Brain microvascular endothelial cell (primary cell): ENCODE data around the gene MYO3B.
"Not testable (repeated sequence)": the region's sequence is repeated elsewhere in the genome, so short reads cannot be mapped to it uniquely, and the experiment has no call there.

Source experiments
- DNase-seq: peaks from one replicate; pipeline ENCODE4 v3.0.0-alpha.2; 2020
- H3K27ac ChIP-seq: fragments of 250-450 bp; sonication (Bioruptor Pico); 2 replicates; pipeline ENCODE4 v1.5.1; 2020; ENCODE audit warnings: mild to moderate bottlenecking, moderate library complexity
- H3K27me3 ChIP-seq: fragments of 250-450 bp; sonication (Bioruptor Pico); replicated peaks from 2 replicates; pipeline ENCODE4 v1.5.1; 2020; ENCODE audit warnings: mild to moderate bottlenecking
- H3K36me3 ChIP-seq: fragments of 250-450 bp; sonication (Bioruptor Pico); replicated peaks from 2 replicates; pipeline ENCODE4 v1.5.1; 2020; ENCODE audit warnings: mild to moderate bottlenecking
- H3K4me3 ChIP-seq: 2 replicates; pipeline ENCODE4 v1.5.1; 2011; ENCODE audit warnings: low read depth, mild to moderate bottlenecking, control low read depth, low read length, moderate library complexity
- in situ Hi-C: cut with HindIII; loops from 2 replicates; pipeline ENCODE4 v1.10.0; 2017; ENCODE audit warnings: low sequenced_read_pairs, low pct_ligation_motif_present
- TF ChIP-seq, protein P1 (sequence below): IDR thresholded peaks from 2 replicates; pipeline ENCODE4 v1.5.1; 2011; ENCODE audit warnings: low read depth, mild to moderate bottlenecking, moderate library complexity, low read length, control low read depth, inconsistent platforms; ENCODE audit errors: missing control alignments

The MYO3B gene

GRCh38 chr2:170423919-170424318 is 246.0 kb downstream of the MYO3B start:
- DNase-seq = no peak

GRCh38 chr2:170425281-170425751 is 247.4 kb downstream of the MYO3B start:
- in situ Hi-C loops = no loop called here
- no peak for DNase-seq

More at GRCh38 chr2:170423919-170424318, 246.0 kb downstream of the MYO3B start:
- in situ Hi-C loops = loop anchor here (25.0 kb wide), 2 partner anchors 288 to 388 kb away; partner anchors contain the start of genes GAD1 and SP5
- H3K27me3 ChIP-seq = no peaks in the 10 kb centered on the region
- no peak overlapping the region for H3K4me3 ChIP-seq
- H3K27ac ChIP-seq = no peak overlapping the region
- no peaks in the 10 kb centered on the region for H3K36me3 ChIP-seq
- TF ChIP-seq, protein P1, sequence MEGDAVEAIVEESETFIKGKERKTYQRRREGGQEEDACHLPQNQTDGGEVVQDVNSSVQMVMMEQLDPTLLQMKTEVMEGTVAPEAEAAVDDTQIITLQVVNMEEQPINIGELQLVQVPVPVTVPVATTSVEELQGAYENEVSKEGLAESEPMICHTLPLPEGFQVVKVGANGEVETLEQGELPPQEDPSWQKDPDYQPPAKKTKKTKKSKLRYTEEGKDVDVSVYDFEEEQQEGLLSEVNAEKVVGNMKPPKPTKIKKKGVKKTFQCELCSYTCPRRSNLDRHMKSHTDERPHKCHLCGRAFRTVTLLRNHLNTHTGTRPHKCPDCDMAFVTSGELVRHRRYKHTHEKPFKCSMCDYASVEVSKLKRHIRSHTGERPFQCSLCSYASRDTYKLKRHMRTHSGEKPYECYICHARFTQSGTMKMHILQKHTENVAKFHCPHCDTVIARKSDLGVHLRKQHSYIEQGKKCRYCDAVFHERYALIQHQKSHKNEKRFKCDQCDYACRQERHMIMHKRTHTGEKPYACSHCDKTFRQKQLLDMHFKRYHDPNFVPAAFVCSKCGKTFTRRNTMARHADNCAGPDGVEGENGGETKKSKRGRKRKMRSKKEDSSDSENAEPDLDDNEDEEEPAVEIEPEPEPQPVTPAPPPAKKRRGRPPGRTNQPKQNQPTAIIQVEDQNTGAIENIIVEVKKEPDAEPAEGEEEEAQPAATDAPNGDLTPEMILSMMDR = no peak

GRCh38 chr2:170428868-170429267 is 250.9 kb downstream of the MYO3B start:
- H3K36me3 ChIP-seq = no peaks in the 10 kb centered on the region
- DNase-seq = no peak
- in situ Hi-C loops = no loop called here
- H3K4me3 ChIP-seq = no peak overlapping the region
- H3K27me3 ChIP-seq = no peaks in the 10 kb centered on the region
- TF ChIP-seq, protein P1 = no peak
- no peak overlapping the region for H3K27ac ChIP-seq

More at GRCh38 chr2:170425281-170425751, 247.4 kb downstream of the MYO3B start:
- Histone ChIP-seq H3K27me3 (no peaks in the 10 kb centered on the region), H3K36me3 (no peaks in the 10 kb centered on the region), H3K27ac (no peak overlapping the region), H3K4me3 (no peak overlapping the region)
- TF ChIP-seq, protein P1 = no peak

DNA sequence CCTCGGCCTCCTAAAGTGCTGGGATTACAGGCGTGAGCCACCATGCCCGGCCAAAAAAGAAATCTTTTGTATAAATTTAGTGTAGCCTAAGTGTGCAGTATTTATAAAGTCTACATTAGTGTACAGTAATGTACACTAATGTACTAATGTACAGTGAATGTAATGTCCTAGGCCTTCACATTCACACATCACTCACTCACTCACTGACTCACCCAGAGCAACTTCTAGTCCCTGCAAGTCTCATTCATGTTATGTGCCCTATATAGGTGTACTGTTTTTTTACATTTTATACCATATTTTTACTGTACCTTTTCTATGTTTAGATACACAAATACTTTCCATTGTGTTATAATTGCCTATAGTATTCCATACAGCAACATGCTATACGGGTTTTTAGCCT is 254.9 kb downstream of the MYO3B start:
- no peak overlapping the region for H3K4me3 ChIP-seq
- H3K36me3 ChIP-seq = no peaks in the 10 kb centered on the region
- in situ Hi-C loops = no loop called here
- DNase-seq = no peak
- TF ChIP-seq, protein P1 = no peak
- no peak overlapping the region for H3K27ac ChIP-seq
- no peaks in the 10 kb centered on the region for H3K27me3 ChIP-seq

- TF ChIP-seq, protein P1 = no peak
- H3K4me3 ChIP-seq = no peak overlapping the region
- in situ Hi-C loops = no loop called here
- no peaks in the 10 kb centered on the region for H3K27me3 ChIP-seq
- H3K27ac ChIP-seq = no peak overlapping the region
- H3K36me3 ChIP-seq = no peaks in the 10 kb centered on the region
- no peak for DNase-seq
Measured at GRCh38 chr2:170433448-170433847, 255.5 kb downstream of the MYO3B start.

DNA sequence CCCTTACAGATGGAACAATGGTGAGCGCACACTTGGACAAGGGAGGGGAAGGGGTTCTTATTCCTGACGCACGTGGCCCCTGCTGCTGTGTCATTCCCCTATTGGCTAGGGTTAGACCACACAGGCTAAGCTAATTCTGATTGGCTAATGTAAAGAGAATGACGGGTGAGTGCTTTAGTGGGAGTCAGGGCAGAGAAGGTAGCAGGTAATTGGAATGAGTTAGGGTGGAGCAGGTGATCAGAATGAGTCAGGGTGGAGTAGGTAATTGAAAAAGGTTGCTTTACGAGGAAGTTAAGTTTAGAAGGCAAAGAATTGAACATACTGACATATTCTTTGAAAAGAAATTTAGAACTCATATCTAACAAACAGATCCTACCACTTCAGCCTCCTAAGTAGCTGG is 256.4 kb downstream of the MYO3B start:
- H3K4me3 ChIP-seq, H3K27ac ChIP-seq, in situ Hi-C loops, DNase-seq, H3K27me3 ChIP-seq, H3K36me3 ChIP-seq: not testable (repeated sequence)
